SK-N-SH treated with all-trans-retinoic acid at 6 μM for 48 hours (cell line): ENCODE measurements around the gene ZFYVE21.

Experiments
- ATAC-seq: fragments of 200-7000 bp; cut with Tn5 transposase; 3 replicates; pipeline ENCODE4 v1.9.1; 2020; ENCODE audit warnings: mild to moderate bottlenecking, moderate library complexity
- ARNTL ChIP-seq: fragments of 450-650 bp; formaldehyde crosslinking; IDR thresholded peaks from 2 replicates; pipeline ENCODE4 v1.5.0; 2020; ENCODE audit warnings: low read depth, mild to moderate bottlenecking, moderate library complexity, borderline replicate concordance
- BACH2 ChIP-seq: fragments of 250-450 bp; sonication (Bioruptor Pico); IDR thresholded peaks from 2 replicates; pipeline ENCODE4 v1.9.0; 2021; ENCODE audit warnings: mild to moderate bottlenecking, borderline replicate concordance
- CREB5 ChIP-seq: fragments of 250-450 bp; sonication (Bioruptor Pico); IDR thresholded peaks from 2 replicates; pipeline ENCODE4 v1.5.1; 2020; ENCODE audit warnings: low read depth, mild to moderate bottlenecking, moderate library complexity
- CSRNP3 ChIP-seq: fragments of 250-450 bp; sonication (Bioruptor Pico); IDR thresholded peaks from 2 replicates; pipeline ENCODE4 v1.5.1; 2021; ENCODE audit warnings: mild to moderate bottlenecking, moderate library complexity
- ESRRG ChIP-seq: fragments of 250-450 bp; sonication (Bioruptor Pico); IDR thresholded peaks from 2 replicates; pipeline ENCODE4 v1.6.1; 2021; ENCODE audit warnings: mild to moderate bottlenecking
- ISL1 ChIP-seq: fragments of 250-450 bp; sonication (Bioruptor Pico); IDR thresholded peaks from 2 replicates; pipeline ENCODE4 v2.1.2; 2022; ENCODE audit warnings: mild to moderate bottlenecking, moderate library complexity
- OSR1 ChIP-seq: fragments of 250-450 bp; sonication (Bioruptor Pico); IDR thresholded peaks from 2 replicates; pipeline ENCODE4 v1.8.0; 2022; ENCODE audit warnings: moderate library complexity, mild to moderate bottlenecking, inconsistent platforms
- PATZ1 ChIP-seq: fragments of 250-450 bp; sonication (Bioruptor Pico); IDR thresholded peaks from 2 replicates; pipeline ENCODE4 v1.8.0; 2020; ENCODE audit warnings: mild to moderate bottlenecking, moderate library complexity, borderline replicate concordance
- POU6F1 ChIP-seq: fragments of 250-450 bp; sonication (Bioruptor Pico); IDR thresholded peaks from 2 replicates; pipeline ENCODE4 v1.8.0; 2021; ENCODE audit warnings: low read depth, mild to moderate bottlenecking, moderate library complexity, borderline replicate concordance
- PPARA ChIP-seq: fragments of 250-450 bp; sonication (Bioruptor Pico); IDR thresholded peaks from 2 replicates; pipeline ENCODE4 v1.5.0; 2020; ENCODE audit warnings: mild to moderate bottlenecking, borderline replicate concordance
- SNAI2 ChIP-seq: fragments of 250-450 bp; sonication (Bioruptor Pico); IDR thresholded peaks from 2 replicates; pipeline ENCODE4 v1.5.0; 2020; ENCODE audit warnings: mild to moderate bottlenecking, moderate library complexity
- TCF4 ChIP-seq: fragments of 250-450 bp; sonication (Bioruptor Pico); IDR thresholded peaks from 2 replicates; pipeline ENCODE4 v1.8.0; 2021; ENCODE audit warnings: mild to moderate bottlenecking, moderate library complexity, borderline replicate concordance
- TOX ChIP-seq: fragments of 250-450 bp; sonication (Bioruptor Pico); IDR thresholded peaks from 2 replicates; pipeline ENCODE4 v1.8.0; 2021; ENCODE audit warnings: mild to moderate bottlenecking, moderate library complexity, borderline replicate concordance
- TSHZ2 ChIP-seq: fragments of 250-450 bp; sonication (Bioruptor Pico); IDR thresholded peaks from 2 replicates; pipeline ENCODE4 v1.5.0; 2020; ENCODE audit warnings: mild to moderate bottlenecking, moderate library complexity
- ZC3H10 ChIP-seq: fragments of 250-450 bp; sonication (Bioruptor Pico); IDR thresholded peaks from 2 replicates; pipeline ENCODE4 v1.5.1; 2021; ENCODE audit warnings: mild to moderate bottlenecking, moderate library complexity
- ZFP3 ChIP-seq: fragments of 250-450 bp; sonication (Bioruptor Pico); IDR thresholded peaks from 2 replicates; pipeline ENCODE4 v1.5.0; 2020; ENCODE audit warnings: mild to moderate bottlenecking, moderate library complexity
- ZFP30 ChIP-seq: fragments of 450-650 bp; formaldehyde crosslinking; IDR thresholded peaks from 2 replicates; pipeline ENCODE4 v1.5.0; 2022; ENCODE audit warnings: mild to moderate bottlenecking, moderate library complexity
- ZNF565 ChIP-seq: fragments of 450-650 bp; formaldehyde crosslinking; conservative IDR thresholded peaks from 2 replicates; pipeline ENCODE4 v1.5.0; 2020; ENCODE audit warnings: low read depth, mild to moderate bottlenecking, moderate library complexity
- ZNF70 ChIP-seq: fragments of 450-650 bp; formaldehyde crosslinking; IDR thresholded peaks from 2 replicates; pipeline ENCODE4 v1.5.0; 2020; ENCODE audit warnings: mild to moderate bottlenecking, moderate library complexity
- ZNF8 ChIP-seq: fragments of 450-650 bp; formaldehyde crosslinking; IDR thresholded peaks from 2 replicates; pipeline ENCODE4 v1.5.0; 2020; ENCODE audit warnings: mild to moderate bottlenecking, moderate library complexity

The ZFYVE21 gene

GRCh38 chr14:103711516-103712431 lies 3.8 kb upstream of the ZFYVE21 start:
- TF ChIP-seq PATZ1 (CRISPR knock-in tag) (no peak), ESRRG (CRISPR knock-in tag) (no peak), ZFP3 (no peak), SNAI2 (CRISPR knock-in tag) (no peak), ARNTL (no peak), ZFP30 (no peak), ZNF8 (CRISPR knock-in tag) (no peak), CREB5 (CRISPR knock-in tag) (no peak), BACH2 (CRISPR knock-in tag) (no peak), ZNF565 (no peak), TOX (CRISPR knock-in tag) (no peak), POU6F1 (CRISPR knock-in tag) (no peak), TCF4 (CRISPR knock-in tag) (no peak), TSHZ2 (no peak), ZC3H10 (CRISPR knock-in tag) (no peak), PPARA (CRISPR knock-in tag) (no peak)
- TF ChIP-seq, all 23 proteins: peak for 0
- ATAC-seq, result no peak

- no peak for ATAC-seq
- no peak for TF ChIP-seq CSRNP3 (CRISPR knock-in tag)
- no peak for TF ChIP-seq CREB5 (CRISPR knock-in tag)
- TF ChIP-seq PATZ1 (CRISPR knock-in tag), result no peak
- no peak for TF ChIP-seq ZNF70 (CRISPR knock-in tag)
- no peak for TF ChIP-seq TSHZ2
- TF ChIP-seq POU6F1 (CRISPR knock-in tag), result no peak
- TF ChIP-seq TCF4 (CRISPR knock-in tag), result no peak
- TF ChIP-seq ZFP3, result no peak
- no peak for TF ChIP-seq OSR1
- no peak for TF ChIP-seq ISL1 (CRISPR knock-in tag)
Observed at GRCh38 chr14:103712633-103713247, 2.9 kb upstream of the ZFYVE21 start.
